SH-SY5Y (cell line): ENCODE results near the gene RBM39.

Experiments
- GATA2 ChIP-seq: IDR thresholded peaks from 2 replicates; pipeline ENCODE4 v1.6.1; 2011; ENCODE audit warnings: mild to moderate bottlenecking, low read depth, low read length
- GATA3 ChIP-seq: IDR thresholded peaks from 2 replicates; pipeline ENCODE4 v1.6.1; 2011; ENCODE audit warnings: low read depth, mild to moderate bottlenecking, low read length, moderate library complexity

GRCh38 chr20:35663516-35664465 lies 78.3 kb downstream of the RBM39 start:
- TF ChIP-seq GATA2 (no peak), GATA3 (no peak)
